GM18868 (cell line): Measurements from ENCODE around the gene LPAR6.
"Not testable (repeated sequence)": the region's sequence is repeated elsewhere in the genome, so short reads cannot be mapped to it uniquely, and the experiment has no call there.

Experiments
- ATAC-seq: cut with Tn5 transposase; IDR thresholded peaks from one replicate; pipeline ENCODE4 v1.9.1; 2021; ENCODE audit warnings: mild to moderate bottlenecking, moderate library complexity; ENCODE audit not compliant: unreplicated experiment

The LPAR6 gene

GRCh38 chr13:48422003-48422402, 9.1 kb upstream of the LPAR6 start:
- ATAC-seq = not testable (repeated sequence)

- no peak for ATAC-seq
These were observed 2.6 kb upstream of the LPAR6 start for GRCh38 chr13:48415516-48415915.

GRCh38 chr13:48414501-48414900, 1.6 kb upstream of the LPAR6 start:
- no peak for ATAC-seq

GRCh38 chr13:48411841-48412531, 927 bp downstream of the LPAR6 start:
- peak; percentile 41 for ATAC-seq

DNA sequence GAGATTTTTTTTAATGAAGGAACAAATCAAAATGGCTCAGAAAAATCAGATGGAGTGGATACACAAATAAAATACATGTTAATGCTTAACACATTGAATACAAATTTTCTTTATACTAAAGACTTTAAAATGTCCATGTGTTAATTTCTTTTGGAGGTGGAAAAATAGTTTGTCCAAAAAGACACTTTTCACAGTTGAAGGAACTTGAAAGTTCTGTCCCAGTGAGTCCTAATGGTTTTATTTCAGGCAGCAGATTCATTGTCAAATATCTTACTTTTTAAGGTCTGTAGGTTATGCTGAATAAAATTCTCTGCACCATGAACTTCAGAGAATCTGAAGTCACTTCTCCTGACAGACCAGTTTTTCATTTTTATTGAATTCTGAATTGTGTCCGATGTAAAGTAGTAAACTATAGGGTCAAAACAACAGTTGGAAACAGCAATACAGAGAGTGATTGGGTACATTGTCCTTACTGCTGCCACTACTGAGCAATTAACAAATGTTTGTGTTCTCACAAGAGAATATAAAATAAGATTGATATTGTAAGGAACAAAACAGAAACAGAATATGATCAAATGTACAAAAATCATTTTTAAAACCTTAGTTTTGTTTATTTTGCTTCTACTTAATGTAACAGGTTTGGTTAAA, 1.6 kb downstream of the LPAR6 start:
- ATAC-seq = no peak

- ATAC-seq = no peak
These were observed 2.7 kb downstream of the LPAR6 start for GRCh38 chr13:48410199-48410598.

- no peak for ATAC-seq
These were observed 7.0 kb downstream of the LPAR6 start for GRCh38 chr13:48405875-48406274.

- no peak for ATAC-seq
These were observed 8.0 kb downstream of the LPAR6 start for GRCh38 chr13:48404952-48405351.

DNA sequence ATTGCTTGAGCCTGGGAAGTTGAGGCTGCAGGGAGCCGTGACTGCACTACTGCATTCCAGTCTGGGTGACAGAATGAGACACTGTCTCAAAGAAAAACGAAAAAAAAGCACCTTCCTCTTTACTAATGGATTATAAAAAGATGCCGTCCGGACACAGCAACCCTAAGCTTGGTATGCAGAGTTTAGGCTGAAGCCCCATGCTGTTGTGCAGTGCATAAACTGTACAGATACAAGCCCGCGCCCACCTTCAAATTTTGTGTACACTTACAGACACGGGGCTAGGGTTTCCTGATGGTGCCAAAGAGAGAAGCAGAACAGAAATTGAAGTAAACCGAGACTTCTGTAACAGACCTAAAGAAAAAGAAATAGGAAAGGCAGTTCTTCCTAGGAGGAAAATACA, 9.0 kb downstream of the LPAR6 start:
- no peak for ATAC-seq

DNA sequence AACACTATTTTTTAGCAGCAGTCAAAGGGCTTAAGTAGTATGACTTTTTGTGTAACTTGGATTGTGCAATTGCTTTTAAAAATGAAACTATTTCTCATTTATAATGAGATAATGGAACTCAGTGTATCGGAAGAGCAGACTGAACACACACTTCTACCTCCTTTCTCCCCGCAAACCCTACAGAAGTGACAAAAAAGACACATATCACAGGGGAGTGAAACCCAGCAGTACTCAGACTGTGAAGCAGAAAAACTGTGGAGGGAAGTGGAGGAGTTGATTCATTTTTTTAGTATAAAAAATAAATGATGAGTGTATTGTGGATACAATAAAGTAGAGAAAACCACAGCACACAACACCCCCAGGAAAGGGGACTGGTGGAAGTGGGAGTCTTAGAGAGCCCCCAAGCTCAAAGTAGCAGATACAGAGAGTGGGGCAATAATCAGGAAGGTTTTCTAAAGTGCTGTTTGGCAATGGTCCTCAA, 9.7 kb downstream of the LPAR6 start:
- peak; percentile 66 for ATAC-seq

DNA sequence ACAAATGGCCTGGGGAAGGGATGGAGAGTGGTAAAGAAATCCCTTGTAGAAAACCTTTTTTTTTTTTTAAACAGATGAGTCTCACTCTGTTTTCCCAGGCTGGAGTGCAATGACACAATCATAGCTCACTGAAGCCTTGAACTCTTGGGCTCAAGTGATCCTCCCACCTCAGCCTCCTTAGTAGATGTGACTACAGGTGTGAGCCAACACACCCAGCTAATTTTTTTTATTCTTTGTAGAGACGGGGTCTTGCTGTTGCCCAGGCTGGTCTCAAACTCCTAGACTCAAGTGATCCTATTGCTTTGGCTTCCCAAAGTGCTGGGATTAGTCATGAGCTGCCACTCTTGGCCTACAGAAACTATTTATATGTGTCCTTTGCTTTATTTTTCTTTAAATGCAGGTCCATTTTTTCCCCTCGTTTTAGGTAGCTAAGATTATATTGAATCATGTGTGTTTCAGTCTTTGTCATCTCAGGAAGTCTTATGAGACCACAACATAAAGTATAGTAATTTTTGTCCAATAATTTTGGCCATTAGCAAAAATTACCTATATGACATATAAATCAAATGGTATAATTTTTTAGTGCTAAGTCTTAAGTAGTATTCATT, 10.5 kb downstream of the LPAR6 start:
- peak; percentile 48 for ATAC-seq

DNA sequence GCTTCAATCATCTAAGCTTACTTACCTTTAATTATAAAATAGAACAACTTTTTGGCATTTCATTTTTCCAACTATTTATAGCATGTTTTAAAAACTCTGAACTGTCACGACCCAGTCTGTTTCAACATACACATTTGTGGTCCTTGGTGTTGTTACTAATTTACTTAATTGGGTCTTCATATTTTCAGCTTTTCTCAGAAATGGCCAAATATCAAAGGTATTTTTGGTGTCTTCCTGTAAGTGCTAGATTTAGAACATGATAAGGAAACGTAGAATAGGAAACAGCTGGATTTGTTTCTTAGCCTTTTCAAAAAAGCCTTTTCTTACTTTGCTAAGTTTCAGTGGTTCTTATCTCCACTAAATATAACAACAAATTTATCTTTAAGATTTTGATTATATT, 11.4 kb downstream of the LPAR6 start:
- no peak for ATAC-seq

- ATAC-seq = peak; percentile 63
These were observed 12.0 kb downstream of the LPAR6 start for GRCh38 chr13:48400850-48401291.

GRCh38 chr13:48400090-48400694, 12.7 kb downstream of the LPAR6 start:
- ATAC-seq = no peak

DNA sequence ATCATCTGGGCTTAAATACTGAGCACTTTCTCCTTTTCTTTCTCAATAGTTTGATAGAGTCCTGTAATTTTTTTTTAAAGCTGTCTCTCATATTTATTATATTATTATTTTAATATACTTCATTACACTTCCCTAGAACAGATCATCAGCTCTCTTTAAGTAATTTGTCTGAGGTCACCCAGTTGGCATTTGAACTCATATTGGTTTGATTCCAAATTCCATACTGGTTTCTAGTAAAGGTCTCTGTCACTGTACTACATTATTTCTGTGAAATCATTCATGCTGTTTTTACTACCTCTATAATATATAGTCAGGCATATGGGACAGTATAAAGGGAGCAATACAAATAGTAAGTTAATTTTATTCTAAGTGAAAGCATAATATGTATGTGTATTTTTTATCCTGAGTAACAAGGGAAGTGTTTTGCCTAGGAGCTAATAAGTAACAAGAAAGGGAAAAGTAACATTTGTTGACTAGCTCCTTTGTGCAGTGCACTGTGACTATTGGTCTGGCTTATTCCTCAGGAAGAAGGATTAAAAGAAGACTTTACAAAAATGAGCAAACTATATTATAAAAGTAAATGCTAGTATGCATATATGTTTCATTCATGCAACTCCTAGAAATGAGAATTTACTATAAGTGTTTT, 14.3 kb downstream of the LPAR6 start:
- no peak for ATAC-seq

- no peak for ATAC-seq
These were observed 15.2 kb downstream of the LPAR6 start for GRCh38 chr13:48397744-48398143.

- no peak for ATAC-seq
These were observed 19.2 kb downstream of the LPAR6 start for GRCh38 chr13:48393698-48394085.

GRCh38 chr13:48393030-48393697, 19.7 kb downstream of the LPAR6 start:
- ATAC-seq = no peak

GRCh38 chr13:48391257-48391656, 21.7 kb downstream of the LPAR6 start:
- no peak for ATAC-seq

GRCh38 chr13:48386816-48387215, 26.1 kb downstream of the LPAR6 start:
- no peak for ATAC-seq

DNA sequence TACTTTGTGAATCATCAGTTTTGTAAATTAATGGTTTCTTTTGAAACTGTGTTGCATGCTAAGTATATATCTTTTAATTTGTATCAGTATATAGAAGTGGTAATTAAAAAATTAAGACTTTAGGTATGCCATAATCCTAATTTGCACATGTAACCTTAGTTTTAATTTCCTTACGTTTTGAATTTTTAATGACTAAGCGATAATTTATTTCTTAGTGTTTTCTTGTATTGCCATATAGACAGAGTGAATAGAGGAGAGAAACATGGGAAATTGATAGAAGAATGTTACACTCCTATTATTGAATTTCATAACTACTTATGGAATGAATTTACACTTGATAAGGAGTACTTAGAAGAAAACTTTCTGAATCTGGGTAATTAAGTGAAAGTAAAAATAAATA, 29.5 kb downstream of the LPAR6 start:
- no peak for ATAC-seq
